Measurements from ENCODE around the gene CAND1. TPM values are rescaled to one million over a fixed set of nuclear protein-coding genes. Genes with fewer than 3 reads are reported as not detected.

Gene CAND1
- total RNA-seq, 1 donor from 2014 or later, result 57.6 TPM

DNA sequence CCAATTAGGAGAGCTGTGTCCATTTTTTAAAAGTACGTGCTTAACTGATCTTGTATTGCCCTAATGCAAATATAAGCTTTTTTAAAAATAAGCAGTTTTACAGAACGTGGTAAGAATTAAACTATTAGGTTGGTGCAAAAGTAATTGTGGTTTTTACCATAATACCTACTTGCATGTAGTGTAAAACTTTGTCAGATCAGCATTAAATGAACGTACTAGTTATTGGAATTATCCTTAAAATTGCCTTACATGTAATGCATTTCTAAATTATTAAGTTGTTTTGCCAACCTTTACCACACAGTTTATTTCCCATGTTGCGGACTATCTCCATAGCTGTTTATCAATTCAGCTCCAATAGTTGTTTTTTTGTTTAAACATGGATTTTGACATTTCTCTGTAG lies 10.9 kb downstream of the CAND1 start:
- no peak for DNase-seq (ENCODE audit: extremely low read depth, low read depth, low spot score)

DNA sequence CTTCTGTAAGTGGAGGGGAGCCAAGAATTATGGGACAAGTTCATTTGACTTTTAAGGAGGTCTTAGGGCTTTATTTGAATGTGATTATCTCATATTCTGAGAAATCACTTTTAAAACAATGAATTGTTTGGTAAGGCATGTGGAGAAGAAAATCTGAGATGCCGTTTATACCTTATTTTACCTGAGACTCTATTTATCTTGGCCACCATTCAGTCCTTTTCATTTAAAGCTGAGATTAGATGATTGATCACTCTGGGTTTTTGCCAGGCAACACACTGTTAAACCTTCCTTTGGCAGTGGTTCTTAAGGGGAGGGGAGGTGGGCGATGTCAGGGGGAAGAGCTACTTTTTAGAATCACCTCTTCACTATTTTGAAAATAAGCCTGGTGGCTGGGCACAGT lies 11.4 kb downstream of the CAND1 start:
- no peak for DNase-seq (ENCODE audit: extremely low read depth, low read depth, low spot score)

DNA sequence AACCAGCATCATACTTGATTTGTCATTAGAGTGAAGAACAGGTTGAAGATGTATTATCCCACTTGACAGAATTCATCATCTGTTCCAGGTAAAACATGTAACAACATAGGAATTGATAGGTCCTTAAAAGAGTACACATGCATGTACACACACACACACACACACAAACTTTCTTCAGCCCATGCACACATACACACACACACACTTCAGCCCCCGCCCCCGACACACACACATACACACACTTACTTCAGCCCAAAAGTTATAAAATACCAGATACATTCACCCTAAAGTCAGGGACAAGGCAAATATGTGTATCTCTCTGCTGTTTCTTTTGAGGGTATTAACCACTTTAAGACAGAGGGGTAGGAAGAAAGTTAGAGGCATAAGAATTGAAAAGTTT lies 15.4 kb downstream of the CAND1 start:
- DNase-seq (ENCODE audit: extremely low read depth, low read depth, low spot score), result no peak

DNA sequence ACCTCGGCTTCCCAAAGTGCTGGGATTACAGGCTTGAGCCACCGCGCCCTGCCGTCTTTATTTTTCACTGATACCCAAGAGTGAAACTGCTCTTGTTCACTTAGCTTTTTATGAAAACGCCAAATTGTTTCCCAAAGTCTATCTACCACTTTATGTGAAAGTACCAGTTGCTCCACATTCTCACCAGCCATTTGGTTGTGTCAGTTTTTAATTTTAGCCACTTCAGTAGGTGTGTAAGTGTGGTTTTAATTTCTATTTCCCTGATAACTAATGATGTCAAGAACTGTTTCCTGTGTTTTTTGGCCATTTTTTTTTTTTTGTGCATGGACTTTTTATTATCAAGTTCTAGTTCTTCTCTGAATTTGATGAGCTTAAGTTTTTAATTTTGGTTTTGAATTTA lies 17.1 kb downstream of the CAND1 start:
- no peak for DNase-seq (ENCODE audit: extremely low read depth, low read depth, low spot score)

DNA sequence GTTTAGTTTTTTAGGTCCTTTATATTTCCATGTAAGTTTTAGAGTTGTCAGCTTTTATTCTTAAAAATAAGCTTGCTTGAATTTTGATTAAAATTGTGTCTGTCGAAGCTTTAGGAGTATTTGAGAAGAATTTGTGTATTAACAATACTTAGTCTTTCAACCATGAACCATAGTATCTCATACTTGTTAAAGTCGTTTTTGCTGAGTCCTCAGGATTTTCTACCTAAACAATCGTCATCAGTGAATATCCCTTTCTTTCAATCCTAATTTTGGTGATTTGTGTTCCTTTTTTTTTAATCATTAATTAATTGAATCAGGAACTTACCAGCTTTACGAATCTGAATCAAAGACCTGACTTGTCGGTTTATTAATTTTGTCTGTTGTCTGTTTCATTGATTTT lies 18.2 kb downstream of the CAND1 start:
- no peak for DNase-seq (ENCODE audit: extremely low read depth, low read depth, low spot score)

DNA sequence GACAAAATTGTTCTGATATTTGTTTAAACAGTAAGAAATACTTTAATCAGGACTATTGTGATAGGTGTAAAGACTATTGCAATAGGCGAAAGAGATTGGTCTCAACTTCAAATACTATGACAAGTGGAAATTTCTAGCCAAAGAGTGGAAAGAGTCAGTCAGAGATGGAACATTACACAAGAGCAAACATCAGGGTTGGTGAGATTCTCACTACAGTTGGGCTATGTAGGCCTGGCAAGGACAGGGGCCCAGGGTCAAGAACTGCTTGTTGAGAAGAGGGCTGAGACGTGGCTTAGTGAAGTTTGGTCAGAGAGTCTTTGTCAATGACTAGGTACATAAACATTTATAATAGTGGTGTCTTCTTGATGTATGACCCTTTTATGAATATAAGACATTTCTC lies 19.4 kb downstream of the CAND1 start:
- no peak for DNase-seq (ENCODE audit: extremely low read depth, low read depth, low spot score)

DNA sequence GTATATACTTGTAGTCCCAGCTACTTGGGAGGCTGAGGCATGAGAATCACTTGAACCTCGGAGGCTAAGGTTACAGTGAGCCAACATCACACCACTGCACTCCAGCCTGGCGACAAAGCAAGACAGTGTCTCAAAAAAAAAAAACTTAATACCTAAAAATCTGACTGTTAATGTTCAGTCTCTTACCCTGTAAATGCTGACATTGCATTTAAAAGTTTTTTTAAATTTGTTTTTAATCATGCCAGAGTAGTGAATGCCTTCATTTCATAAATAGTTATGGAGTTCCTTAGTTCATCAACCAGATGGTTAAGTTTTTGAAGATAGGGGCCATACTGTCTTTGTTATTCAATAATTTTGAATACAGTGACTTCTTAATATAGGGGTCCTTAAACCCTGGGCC lies 21.2 kb downstream of the CAND1 start:
- DNase-seq (ENCODE audit: extremely low read depth, low read depth, low spot score), result no peak

DNA sequence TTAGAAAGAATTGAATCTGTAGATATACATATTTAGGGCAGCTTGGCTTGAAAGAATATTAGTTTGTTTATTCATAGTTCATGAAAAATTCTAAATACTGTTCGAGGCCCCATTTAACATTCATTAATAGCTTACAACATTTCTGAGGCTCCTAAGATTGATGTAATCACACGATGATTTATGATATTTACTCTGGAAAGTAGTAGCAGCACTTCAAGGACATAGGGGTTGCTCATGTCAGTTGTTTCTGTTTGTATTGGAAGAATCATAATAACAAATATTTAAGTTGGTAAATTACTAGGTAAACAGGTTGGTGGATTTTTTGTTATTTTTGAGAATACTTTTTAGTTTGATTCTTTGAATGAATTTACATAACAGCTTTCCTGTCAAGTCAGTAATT lies 30.4 kb downstream of the CAND1 start:
- no peak for DNase-seq (ENCODE audit: extremely low read depth, low read depth, low spot score)

DNA sequence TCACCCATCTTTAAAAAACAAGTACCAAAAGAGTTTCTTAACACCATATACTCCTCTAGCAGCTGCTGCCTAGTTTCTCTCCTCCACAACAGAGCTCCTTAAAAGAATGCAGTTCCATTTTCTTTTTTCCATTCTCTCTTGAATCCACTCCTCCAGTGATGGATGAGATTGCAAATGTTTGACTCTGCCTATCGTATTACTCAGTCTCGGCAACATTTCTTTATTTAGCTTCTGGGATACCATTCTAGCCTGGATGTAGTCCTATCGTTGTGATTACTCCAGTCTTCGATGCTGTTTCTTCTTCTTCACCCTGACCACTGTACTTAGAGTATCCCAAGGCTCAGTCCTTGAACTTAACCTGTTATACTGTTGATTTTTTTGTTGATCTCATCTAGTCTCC lies 30.8 kb downstream of the CAND1 start:
- no peak for DNase-seq (ENCODE audit: extremely low read depth, low read depth, low spot score)

DNA sequence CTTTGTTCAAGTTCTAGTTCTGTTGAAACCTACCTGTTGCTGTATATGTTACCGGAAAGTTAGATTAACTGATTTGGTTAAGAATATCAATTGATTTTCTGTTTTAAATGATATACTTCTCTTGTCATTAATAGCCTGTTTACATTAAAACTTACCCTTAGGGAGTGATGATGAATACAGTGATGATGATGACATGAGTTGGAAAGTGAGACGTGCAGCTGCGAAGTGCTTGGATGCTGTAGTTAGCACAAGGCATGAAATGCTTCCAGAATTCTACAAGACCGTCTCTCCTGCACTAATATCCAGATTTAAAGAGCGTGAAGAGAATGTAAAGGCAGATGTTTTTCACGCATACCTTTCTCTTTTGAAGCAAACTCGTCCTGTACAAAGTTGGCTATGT lies 33.0 kb downstream of the CAND1 start:
- no peak for DNase-seq (ENCODE audit: extremely low read depth, low read depth, low spot score)

DNA sequence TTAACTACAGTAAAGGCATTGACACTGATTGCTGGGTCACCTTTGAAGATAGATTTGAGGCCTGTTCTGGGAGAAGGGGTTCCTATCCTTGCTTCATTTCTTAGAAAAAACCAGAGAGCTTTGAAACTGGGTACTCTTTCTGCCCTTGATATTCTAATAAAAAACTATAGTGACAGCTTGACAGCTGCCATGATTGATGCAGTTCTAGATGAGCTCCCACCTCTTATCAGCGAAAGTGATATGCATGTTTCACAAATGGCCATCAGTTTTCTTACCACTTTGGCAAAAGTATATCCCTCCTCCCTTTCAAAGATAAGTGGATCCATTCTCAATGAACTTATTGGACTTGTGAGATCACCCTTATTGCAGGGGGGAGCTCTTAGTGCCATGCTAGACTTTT lies 36.4 kb downstream of the CAND1 start:
- DNase-seq (ENCODE audit: extremely low read depth, low read depth, low spot score), result no peak

DNA sequence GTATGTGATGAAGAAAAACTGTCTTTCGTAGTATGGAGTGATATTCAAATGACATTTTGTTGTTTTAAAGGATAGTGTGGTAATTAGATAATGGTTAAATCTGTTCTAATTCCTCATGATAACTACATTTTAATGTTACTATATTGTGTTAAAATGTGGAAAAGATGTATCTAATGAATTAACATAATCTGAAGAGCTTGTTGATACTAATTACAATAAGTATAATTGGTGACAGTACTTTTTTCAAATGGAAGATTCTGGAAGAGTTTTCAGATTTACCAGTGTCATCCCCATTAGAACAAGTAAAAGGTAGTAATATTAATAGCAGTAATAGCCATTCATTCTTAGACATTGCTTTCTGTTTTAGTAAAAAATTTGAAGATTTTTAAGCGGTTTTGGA lies 37.6 kb downstream of the CAND1 start:
- DNase-seq (ENCODE audit: extremely low read depth, low read depth, low spot score), result no peak

DNA sequence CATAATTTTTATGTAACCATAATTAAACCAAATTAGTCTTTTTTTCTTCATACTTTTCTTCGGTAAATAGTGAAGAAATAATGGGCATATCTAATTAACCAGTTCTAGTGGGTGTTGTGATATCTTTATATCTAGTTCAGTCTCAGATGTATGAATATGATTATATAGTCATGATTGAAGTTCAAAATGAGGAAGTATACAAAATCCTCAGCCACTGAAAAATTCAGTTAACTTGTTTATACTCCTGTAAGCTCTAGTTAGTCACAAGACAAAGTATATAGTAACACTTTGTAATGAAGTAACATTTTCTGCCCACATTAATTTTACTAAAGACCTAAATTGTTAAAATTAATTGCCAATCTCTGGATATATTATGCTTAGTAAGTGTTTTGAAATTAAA lies 46.5 kb downstream of the CAND1 start:
- no peak for DNase-seq (ENCODE audit: extremely low read depth, low read depth, low spot score)

DNA sequence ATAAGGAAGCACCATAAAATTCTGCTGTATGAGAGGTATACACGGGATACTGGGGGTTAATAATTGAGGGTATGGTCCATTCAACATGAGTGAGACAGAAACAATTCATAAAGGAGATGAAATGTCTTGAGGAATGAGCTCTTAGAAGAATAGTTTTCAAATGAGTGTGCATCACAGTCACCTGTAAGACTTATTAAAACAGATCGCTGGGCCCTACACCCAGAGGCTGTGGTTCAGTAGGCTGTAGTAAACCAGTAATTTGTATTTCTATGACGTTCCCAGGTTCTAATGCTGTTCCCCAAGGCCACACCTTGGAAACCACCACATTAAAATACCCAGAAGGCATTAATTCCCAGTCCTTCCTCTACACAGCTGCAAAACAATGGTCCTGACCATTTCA lies 49.6 kb downstream of the CAND1 start:
- DNase-seq (ENCODE audit: extremely low read depth, low read depth, low spot score), result no peak

DNA sequence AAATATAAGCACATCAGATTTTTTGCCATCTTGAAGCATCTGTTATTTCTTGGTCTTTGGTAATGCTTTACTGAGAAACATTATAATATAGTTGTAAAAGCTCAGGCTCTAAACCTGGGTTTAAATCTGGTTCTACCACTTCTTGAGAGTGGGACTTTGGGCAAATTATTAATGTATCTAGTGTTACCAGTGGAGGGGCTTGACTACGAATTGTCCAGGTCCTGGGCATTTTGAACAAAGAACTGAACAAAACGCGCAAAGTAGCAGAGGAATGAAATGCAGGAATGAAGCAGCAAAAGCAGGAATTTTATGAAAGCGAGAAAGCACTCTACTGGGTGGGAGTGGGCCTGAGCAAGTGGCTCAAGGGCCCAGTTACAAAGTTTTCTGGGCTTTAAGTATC lies 50.8 kb downstream of the CAND1 start:
- DNase-seq (ENCODE audit: extremely low read depth, low read depth, low spot score), result no peak

DNA sequence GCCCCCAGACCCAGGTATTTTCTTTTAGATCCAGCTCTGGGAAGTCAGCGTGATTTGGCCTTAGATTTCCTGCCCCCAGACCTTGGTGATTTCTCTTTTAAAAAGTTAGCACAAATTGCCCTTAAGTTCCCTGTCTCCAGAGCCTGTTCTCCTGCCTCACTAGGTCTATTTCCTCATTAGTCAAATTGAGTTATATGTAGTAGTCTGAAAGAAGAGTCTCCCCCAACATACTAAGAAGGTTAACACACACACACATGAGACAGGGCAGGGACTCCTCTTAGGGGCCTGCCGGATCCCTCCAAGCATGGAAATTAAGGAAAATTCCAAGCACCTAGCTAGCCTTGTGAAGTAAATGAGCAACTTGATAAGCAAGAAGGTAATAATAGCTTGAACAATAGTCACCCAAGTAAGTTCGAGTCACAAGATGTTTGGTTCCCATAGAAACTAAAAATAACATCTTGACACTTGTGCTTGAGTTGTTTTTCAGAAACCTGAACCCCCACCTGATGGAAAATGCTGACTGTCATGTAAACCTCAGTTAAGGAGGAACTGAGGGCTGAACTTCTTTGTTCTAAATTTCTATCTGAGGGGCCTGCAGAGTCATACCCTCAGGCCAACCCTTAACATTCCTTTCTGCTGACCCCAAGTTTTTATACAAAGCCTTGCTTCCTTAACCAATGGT lies 51.6 kb downstream of the CAND1 start:
- DNase-seq (ENCODE audit: extremely low read depth, low read depth, low spot score), result no peak

DNA sequence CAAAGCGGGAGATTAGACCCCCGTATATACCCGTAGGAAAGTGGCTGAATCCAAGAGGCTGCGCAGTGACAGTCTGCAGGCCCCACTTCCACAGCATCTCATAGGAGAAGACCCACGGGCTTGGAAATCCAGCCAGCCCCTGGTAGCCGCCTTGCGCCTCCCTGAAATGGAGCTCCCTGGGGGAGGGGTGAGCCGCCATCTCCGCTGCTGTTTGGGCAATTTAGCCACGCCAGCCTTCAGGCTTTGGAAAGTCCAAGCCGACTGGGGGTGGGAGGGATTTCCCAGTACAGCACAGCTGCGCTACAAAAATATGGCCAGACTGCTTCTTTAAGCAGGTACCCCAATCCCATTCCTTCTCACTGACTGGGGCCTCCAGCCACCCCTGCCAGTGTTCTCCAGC lies 53.4 kb downstream of the CAND1 start:
- DNase-seq (ENCODE audit: extremely low read depth, low read depth, low spot score), result no peak

DNA sequence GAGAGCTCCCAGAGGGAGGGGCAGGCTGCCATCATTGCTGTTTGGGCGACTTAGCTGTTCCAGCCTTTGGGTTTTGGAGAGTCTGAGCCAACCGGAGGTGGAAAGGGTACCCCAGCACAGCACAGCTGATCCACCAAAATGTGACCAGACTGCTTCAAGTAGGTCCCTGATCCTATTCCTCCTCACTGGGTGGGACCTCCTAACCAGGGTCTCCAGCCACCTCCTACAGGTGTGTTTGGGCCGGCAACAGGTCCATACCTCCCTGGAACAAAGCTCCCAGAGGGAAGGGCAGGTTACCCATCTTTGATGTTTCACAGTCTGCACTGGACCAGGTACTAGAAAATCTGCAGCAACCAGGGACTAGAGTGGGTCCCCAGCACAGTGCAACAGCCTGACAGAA lies 53.8 kb downstream of the CAND1 start:
- no peak for DNase-seq (ENCODE audit: extremely low read depth, low read depth, low spot score)

DNA sequence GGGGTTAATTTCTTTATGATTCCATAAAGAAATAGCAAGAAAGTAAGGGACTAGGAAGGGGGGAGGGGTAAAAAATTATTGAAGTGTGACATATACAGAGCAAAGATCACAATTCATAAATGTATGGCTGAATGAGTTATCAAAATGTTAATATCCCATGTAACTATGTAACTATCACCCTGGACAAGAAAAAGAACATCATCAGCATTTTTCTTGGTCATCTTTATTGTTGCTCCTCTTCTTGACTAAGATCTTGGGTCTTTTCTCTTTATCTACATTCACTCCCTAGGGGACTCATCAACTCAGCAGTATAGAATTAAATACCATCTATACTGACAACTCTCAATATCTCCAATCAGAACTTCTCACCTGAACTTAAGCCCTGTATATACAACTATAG lies 57.5 kb downstream of the CAND1 start:
- DNase-seq (ENCODE audit: extremely low read depth, low read depth, low spot score), result no peak

DNA sequence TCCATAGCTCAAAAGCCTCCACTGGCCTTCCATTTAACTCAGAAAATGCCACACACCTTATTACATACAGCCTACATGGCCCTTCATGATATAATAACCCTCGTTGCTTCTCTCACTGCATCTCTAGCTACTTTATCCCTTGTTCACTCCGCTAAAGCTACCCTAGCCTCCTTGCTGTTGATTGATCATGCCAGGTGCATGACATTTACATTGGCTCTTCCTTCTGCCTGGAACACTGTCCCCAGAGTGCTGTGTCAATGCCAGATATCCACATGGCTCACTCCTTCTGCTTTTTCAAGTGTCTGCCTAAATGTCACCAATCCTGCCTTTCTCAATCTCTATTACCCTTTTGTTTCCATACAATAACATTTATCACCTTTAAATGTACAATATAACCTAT lies 58.3 kb downstream of the CAND1 start:
- DNase-seq (ENCODE audit: extremely low read depth, low read depth, low spot score), result no peak

DNA sequence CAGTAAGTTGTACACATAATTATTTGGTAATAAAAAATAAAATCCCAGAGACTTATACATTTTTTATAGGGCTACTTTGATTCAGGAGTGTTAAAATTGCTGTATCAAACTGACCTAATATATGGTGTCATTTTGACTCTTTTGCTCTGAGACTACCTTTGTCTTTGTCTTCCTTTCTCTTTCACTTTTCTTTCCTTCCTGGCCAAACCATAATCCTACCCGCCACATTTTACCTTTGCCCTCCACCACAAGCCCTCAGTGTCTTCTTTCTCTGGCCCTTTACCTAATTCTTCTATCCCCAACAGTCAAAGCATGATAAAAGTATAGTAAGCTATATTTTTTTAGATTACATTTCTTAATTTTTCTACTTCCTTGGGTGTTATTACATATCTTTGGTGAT lies 62.0 kb downstream of the CAND1 start:
- DNase-seq (ENCODE audit: extremely low read depth, low read depth, low spot score), result no peak

DNA sequence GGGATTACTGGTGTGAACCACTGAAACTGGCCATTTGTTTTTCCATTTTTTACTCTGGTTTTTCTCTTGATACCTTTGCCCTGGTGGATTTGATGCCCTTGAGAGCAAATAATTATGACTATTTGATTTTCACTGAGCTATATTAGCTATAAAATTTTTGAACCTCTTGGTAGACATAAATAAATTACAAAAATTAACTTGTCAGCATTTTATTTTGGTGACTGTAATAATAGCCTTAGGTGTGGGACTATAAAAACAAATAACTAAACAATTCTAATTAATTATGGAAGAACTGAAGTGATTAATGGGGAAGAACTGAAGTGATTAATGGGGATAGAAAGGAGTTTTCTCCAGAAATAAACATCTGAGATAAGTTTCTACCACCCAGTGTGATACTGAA lies 62.7 kb downstream of the CAND1 start:
- DNase-seq (ENCODE audit: extremely low read depth, low read depth, low spot score), result no peak

DNA sequence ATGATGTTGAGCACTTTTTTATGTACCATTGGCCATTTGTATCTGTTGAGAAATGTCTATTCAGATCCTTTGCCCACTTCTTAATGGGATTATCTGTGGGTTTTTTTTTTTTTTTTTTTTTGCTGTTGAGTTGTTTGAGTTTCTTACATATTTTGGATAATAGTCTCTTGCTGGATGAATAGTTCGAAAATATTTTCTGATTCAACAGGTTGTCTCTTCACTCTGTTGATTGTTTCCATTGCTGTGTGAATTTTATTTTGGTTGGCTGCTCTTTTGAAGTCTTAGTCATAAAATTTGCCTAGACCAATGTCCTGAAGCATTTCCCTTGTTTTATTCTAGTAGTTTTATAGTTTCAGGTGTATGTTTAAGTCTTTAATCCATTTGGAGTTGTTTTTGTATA lies 64.5 kb downstream of the CAND1 start:
- no peak for DNase-seq (ENCODE audit: extremely low read depth, low read depth, low spot score)
